ENCODE data around the gene OLAH. TPM values are rescaled to one million over a fixed set of nuclear protein-coding genes. Genes with fewer than 3 reads are reported as not detected.

OLAH gene
- total and polyA plus RNA-seq, 3 donors from 2014 or later = 6.1 to 50.6 (median 11.1) TPM

DNA sequence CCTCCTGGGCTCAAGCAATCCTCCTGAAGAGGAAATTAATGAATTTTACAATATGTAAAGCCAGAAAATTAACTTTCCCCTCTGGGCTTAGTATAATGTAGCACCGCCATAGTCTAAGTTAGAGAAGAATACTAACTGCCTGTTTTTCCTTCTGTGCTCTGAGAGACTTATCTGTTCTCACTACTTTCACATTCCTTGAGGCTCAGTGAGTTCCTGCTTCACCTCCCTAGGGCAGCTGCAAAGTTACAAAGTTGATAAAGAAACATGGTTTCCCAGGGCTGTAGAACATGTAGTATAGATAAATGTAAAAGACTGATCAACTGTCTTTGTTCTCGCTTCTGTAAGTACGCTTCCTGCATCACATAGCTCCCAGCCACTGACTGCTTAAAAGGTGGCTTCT, 16.0 kb upstream of the OLAH start:
- H3K9me3 ChIP-seq = no peaks in the 10 kb centered on the region
- no peak overlapping the region for H3K4me3 ChIP-seq
- H3K27ac ChIP-seq = peak overlapping the region; percentile 50 to 75
- H3K4me1 ChIP-seq = peaks cover 10% of the 10 kb centered on the region
- H3K27me3 ChIP-seq = no peaks in the 10 kb centered on the region
- no peaks in the 10 kb centered on the region for H3K36me3 ChIP-seq (ENCODE audit: low read depth, missing control alignments)
- peak; percentile 26 for DNase-seq
- intact Hi-C loops (cut with DNase I; ENCODE audit: low total_unique reads) = no loop called here
- TF ChIP-seq POLR2A (IDR thresholded peaks at IDR 0.05) = no peak
- TF ChIP-seq, protein P1, sequence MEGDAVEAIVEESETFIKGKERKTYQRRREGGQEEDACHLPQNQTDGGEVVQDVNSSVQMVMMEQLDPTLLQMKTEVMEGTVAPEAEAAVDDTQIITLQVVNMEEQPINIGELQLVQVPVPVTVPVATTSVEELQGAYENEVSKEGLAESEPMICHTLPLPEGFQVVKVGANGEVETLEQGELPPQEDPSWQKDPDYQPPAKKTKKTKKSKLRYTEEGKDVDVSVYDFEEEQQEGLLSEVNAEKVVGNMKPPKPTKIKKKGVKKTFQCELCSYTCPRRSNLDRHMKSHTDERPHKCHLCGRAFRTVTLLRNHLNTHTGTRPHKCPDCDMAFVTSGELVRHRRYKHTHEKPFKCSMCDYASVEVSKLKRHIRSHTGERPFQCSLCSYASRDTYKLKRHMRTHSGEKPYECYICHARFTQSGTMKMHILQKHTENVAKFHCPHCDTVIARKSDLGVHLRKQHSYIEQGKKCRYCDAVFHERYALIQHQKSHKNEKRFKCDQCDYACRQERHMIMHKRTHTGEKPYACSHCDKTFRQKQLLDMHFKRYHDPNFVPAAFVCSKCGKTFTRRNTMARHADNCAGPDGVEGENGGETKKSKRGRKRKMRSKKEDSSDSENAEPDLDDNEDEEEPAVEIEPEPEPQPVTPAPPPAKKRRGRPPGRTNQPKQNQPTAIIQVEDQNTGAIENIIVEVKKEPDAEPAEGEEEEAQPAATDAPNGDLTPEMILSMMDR (IDR thresholded peaks at IDR 0.05) = no peak
- 18 to 31% methylated on average over 3 of the region's 3 CpGs for WGBS, 2 donors

DNA sequence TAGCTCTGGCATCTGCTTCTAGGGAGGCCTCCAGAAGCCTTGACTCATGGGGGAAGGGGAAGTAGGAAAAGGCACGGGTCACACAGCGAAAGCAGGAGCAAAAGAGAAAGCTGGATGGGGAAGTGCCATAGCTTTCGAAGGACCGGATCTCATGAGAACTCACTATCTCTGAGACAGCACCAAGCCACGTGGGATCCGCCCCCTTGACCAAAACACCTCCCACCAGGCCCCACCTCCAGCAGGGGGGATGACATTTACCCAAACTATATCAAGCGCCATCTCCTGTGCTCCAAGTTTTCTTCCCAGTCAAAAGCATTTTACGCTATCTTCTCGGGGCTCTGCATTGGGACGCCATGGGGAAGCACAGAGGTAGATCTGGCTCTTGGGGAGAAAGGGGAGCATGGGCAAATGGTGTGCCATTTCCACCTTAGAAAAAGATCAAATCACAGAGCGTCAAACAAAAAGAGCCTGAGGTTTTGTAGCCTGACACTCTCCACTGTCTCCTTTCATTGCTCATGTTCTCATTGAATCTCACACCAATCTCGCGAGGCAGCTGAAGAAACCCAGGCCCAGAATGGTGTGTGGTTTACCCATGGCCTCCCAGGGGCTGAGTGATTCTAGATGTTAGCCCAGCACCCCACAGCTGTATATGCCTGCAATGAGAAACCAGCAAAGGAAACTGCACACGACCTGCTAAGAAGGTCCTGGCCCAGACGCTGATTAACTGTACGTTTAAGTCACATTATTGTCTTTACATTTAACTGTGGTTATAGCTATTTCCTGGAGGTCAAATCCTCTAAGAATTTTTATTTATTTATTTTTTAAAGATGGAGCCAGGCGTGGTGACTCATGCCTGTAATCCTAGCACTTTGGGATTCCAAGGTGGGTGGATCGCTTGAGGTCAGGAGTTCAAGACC, 8.1 kb upstream of the OLAH start:
- Histone ChIP-seq H3K4me3 (no peak overlapping the region), H3K36me3 (ENCODE audit: low read depth, missing control alignments) (no peaks in the 10 kb centered on the region), H3K27me3 (no peaks in the 10 kb centered on the region), H3K9me3 (no peaks in the 10 kb centered on the region), H3K27ac (no peak overlapping the region), H3K4me1 (no peaks in the 10 kb centered on the region)
- TF ChIP-seq POLR2A (IDR thresholded peaks at IDR 0.05) = no peak
- TF ChIP-seq, protein P1 (IDR thresholded peaks at IDR 0.05) = no peak
- intact Hi-C loops (cut with DNase I; ENCODE audit: low total_unique reads) = no loop called here
- DNase-seq = no peak
- WGBS, 2 donors = 52 to 66% methylated on average over 18 of the region's 18 CpGs

DNA sequence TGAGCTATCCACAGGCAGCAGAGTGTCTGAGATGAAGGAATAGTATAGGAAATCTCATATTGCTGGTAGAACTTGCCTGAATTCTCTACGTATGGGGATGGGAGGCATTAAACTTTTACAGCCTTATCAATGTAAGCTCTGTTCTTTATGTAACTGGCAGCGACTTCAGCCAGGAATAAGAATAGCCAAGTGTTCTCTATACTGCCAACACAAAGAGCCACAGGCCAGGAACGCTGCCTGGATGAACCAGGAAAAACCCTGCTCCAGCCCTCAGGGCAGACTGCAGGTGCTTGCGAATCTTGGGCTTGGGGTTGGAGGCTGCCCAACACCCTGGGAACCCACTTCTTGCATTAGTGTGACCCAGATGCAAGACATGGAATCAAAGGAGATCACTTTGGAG, 6.1 kb upstream of the OLAH start:
- Histone ChIP-seq H3K27ac (no peak overlapping the region), H3K4me1 (no peaks in the 10 kb centered on the region), H3K9me3 (no peaks in the 10 kb centered on the region), H3K27me3 (no peaks in the 10 kb centered on the region), H3K4me3 (no peak overlapping the region), H3K36me3 (ENCODE audit: low read depth, missing control alignments) (no peaks in the 10 kb centered on the region)
- no peak for TF ChIP-seq POLR2A (IDR thresholded peaks at IDR 0.05)
- TF ChIP-seq, protein P1 (IDR thresholded peaks at IDR 0.05) = no peak
- intact Hi-C loops (cut with DNase I; ENCODE audit: low total_unique reads) = no loop called here
- WGBS, 2 donors = 73 to 82% methylated on average over 3 to 4 of the region's 4 CpGs
- DNase-seq = no peak

DNA sequence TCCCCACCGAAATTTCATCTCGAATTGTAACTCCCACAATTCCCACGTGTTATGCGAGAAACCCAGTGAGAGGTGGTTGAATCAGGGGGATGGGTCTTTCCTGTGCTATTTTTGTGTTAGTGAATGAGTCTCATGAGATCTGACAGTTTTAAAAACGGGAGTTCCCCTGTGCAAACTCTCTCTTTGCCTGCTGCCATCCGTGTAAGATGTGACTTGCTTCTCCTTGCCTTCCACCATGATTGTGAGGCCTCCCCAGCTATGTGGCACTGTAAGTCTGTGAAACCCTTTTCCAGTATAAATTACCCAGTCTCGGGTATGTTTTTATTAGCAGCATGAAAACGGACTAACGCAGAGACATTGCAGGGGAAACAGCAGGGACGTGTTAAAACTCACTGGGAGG, 5.3 kb upstream of the OLAH start:
- Histone ChIP-seq H3K27ac (no peak overlapping the region), H3K4me1 (no peaks in the 10 kb centered on the region), H3K27me3 (no peaks in the 10 kb centered on the region), H3K4me3 (no peak overlapping the region), H3K9me3 (no peaks in the 10 kb centered on the region), H3K36me3 (ENCODE audit: low read depth, missing control alignments) (no peaks in the 10 kb centered on the region)
- intact Hi-C loops (cut with DNase I; ENCODE audit: low total_unique reads) = no loop called here
- no peak for TF ChIP-seq POLR2A (IDR thresholded peaks at IDR 0.05)
- TF ChIP-seq, protein P1 (IDR thresholded peaks at IDR 0.05) = no peak
- WGBS, 2 donors = 84 to 90% methylated on average over 10 of the region's 10 CpGs
- no peak for DNase-seq

GRCh38 chr10:15045380-15045779, 1.6 kb downstream of the OLAH start:
- Histone ChIP-seq H3K4me3 (no peak overlapping the region), H3K27me3 (no peaks in the 10 kb centered on the region), H3K9me3 (no peaks in the 10 kb centered on the region), H3K27ac (no peak overlapping the region), H3K4me1 (no peaks in the 10 kb centered on the region), H3K36me3 (ENCODE audit: low read depth, missing control alignments) (no peaks in the 10 kb centered on the region)
- 75 to 93% methylated on average over 1 of the region's 1 CpG for WGBS, 2 donors
- DNase-seq = no peak
- TF ChIP-seq POLR2A (IDR thresholded peaks at IDR 0.05) = no peak
- TF ChIP-seq, protein P1 (IDR thresholded peaks at IDR 0.05) = no peak
- intact Hi-C loops (cut with DNase I; ENCODE audit: low total_unique reads) = no loop called here

Measured in testis (tissue), 3 donors.